EH (cell line): Measurements from ENCODE around the gene CPED1.
"Not testable (repeated sequence)": the region's sequence is repeated elsewhere in the genome, so short reads cannot be mapped to it uniquely, and the experiment has no call there.

Source experiments
- DNase-seq: peaks from one replicate; pipeline ENCODE4 v3.0.0-alpha.2; 2015; ENCODE audit warnings: low read depth

The CPED1 gene

GRCh38 chr7:121041516-121042148 lies 53.1 kb downstream of the CPED1 start:
- DNase-seq, result peak; percentile 66

DNA sequence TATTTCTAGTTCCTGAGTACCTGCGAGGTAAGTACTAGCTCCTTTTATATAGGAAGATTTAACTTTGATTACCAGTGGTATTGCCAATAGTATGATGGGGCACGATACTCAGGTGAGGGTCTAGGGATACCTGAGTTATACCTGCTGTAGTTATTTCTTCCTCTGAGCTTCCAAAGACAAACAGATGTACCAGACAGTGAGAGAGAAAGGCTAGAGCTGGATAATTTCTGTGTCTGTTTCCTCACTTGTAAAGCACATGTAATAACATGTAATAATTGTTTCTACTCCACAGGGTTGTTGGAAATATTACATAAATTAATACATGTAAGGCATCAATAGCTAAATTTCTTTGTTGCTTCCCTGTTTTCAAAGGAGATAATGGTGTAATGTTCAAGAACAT lies 53.7 kb downstream of the CPED1 start:
- no peak for DNase-seq

DNA sequence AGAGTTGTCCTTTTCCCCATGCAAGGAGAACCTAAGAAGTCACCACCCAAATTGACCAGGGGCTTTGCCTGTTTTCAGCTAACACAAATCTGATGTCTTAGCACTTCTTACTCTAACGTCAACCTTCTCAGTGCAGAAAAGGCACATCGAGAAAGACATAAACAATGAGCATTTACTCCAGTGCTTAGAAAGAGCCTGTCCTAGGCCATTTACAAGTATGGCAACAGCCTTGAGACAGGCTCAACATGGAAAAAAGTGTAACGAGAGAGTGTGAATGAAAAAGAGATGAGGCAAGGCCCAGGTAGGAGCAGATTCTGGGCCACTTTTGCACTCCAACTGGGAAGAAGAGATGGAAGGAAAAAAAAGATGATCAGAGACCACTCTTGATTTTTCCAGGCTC lies 54.4 kb downstream of the CPED1 start:
- DNase-seq, result no peak

- DNase-seq, result no peak
Observed at GRCh38 chr7:121043314-121044234, 55.1 kb downstream of the CPED1 start.

- no peak for DNase-seq
Observed at GRCh38 chr7:121045090-121045489, 56.6 kb downstream of the CPED1 start.

- no peak for DNase-seq
Observed at GRCh38 chr7:121046009-121046408, 57.5 kb downstream of the CPED1 start.

DNA sequence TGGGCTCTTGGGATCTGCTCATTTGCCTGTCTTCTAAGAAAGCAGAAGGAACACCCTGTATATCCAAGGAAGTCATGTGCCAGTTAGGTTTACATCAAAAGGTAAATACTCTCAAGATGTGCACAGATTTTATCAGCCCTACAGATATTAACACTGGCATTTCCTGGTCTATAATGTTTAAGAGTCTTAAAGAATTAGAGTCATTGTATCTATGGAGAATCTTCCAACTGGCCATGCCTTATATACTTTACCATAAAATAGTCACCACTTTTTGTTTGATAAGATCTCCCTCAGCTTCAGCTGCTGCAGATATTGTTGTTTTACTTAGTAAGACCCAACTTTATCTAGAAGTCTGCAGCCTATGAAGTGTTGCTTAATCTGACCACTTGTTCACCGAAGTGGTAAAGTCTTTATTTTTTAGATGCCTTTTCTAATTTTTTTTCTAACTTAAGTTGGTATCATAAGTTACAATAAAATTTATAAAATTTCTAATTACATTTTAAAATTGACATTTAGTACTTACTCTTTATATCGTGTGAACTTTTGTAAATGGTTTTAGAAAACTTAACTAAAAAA lies 58.5 kb downstream of the CPED1 start:
- DNase-seq, result peak; percentile 33

DNA sequence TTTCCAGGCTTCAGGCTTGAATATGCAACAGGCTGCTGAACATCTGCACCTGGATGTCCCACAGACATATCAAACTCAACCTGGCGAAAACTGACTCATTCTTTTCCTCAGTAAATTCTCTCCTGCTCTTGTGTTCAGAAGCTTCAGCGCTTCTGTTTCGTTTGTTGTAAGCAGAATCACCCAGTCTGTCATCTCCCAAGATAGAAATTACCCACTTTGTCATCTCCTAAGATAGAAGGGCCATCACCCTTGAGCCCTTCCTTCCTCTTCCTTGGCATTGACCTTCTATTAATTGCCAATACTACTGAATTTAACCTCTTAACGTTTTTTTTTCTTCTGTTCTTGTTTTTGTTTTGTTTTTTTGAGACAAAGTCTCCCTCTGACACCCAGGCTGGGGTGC lies 59.7 kb downstream of the CPED1 start:
- DNase-seq, result no peak

DNA sequence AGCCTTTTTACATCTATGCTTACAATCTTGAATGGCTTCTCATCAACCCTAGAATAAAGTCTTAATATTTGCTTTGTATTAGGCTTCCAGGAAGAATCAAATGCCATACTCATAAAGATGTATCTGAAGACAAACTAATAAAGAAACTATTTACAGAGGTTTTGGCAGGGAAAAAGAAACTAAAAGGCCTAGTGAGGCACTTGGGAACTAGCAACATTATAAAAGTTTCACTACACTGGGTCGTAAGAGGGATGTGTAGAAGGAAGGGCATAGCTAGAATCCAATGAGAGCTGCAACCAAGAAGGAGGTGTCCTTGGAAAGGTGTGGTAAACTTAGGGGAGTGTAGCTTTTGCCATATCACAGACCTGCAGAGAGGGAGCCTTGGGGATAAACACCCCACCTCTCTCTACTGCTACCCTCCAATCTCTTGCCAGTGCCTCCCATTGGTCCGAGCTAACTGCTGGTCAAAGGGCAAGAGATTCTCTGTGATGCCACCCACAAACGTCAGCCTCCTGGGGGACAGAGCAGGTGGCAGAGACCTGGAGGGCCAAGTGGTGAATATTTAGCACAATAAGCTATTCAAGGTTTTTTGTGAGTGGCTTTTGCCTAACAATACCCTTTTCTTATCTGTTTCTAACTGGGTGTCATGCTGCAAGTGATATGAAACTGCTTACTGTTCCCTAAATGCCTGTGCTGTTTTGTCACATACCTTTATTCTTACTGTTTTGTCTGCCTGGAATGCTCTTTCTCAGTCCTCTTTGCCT lies 60.7 kb downstream of the CPED1 start:
- peak; percentile 29 for DNase-seq

DNA sequence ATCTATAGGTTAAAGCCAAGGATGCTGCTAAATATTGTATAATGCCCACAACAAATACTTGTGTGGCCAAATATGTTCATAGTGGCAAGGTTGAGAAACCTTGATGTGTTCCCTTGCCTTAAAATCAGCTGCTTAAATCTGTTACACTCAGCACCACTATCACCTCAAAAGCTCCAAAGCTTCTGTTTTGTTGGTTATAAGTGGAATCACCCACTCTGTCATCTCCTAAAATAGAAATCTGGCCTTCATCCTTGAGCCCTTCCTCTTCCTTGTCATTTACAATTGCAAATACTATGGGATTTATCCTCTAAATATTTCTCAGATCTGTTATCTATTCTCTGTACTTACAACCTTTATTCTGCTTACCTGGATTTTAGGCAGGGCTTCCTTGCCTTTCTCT lies 61.4 kb downstream of the CPED1 start:
- DNase-seq, result no peak

DNA sequence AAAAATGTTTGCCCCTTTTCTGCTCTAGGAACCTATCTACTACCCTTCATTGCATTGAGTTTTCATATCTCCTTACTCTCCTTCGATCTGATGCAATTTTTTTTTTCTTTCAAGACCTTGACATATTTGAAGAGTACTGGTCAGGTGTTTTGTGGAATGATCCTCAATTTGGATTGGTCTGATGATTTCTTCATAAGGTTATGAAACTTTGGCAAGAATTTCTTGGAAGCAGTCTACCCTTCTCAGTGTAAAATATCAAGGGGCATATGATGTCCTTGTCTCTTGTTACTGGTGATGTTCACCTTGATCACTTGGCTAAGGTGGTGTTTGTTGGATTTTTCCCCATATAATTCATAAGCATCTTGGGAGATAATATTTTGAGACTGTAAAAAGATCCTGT lies 64.7 kb downstream of the CPED1 start:
- no peak for DNase-seq

- no peak for DNase-seq
Observed at GRCh38 chr7:121054925-121055324, 66.4 kb downstream of the CPED1 start.

DNA sequence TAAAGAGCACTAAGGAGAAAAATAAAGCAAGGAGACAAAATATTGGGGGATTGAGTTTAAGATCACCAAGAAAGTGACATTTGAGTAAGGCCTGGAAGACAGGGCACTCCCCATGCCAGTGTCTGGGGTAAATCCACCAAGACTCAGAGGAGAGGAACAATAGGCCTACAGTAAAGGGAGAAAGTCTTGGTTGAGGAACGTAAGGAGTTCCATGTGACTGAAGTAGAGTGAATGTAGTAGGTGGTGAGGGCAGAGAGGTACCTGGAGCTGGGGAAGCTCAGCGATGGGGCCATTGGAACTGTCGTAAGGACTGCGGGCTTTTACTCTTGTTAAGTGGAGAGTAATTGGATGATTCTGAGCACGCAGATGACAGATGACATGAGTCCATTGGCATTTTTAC lies 69.4 kb downstream of the CPED1 start:
- DNase-seq, result no peak

GRCh38 chr7:121058975-121059374 lies 70.5 kb downstream of the CPED1 start:
- DNase-seq, result no peak

- not testable (repeated sequence) for DNase-seq
Observed at GRCh38 chr7:121059979-121060509, 71.5 kb downstream of the CPED1 start.

DNA sequence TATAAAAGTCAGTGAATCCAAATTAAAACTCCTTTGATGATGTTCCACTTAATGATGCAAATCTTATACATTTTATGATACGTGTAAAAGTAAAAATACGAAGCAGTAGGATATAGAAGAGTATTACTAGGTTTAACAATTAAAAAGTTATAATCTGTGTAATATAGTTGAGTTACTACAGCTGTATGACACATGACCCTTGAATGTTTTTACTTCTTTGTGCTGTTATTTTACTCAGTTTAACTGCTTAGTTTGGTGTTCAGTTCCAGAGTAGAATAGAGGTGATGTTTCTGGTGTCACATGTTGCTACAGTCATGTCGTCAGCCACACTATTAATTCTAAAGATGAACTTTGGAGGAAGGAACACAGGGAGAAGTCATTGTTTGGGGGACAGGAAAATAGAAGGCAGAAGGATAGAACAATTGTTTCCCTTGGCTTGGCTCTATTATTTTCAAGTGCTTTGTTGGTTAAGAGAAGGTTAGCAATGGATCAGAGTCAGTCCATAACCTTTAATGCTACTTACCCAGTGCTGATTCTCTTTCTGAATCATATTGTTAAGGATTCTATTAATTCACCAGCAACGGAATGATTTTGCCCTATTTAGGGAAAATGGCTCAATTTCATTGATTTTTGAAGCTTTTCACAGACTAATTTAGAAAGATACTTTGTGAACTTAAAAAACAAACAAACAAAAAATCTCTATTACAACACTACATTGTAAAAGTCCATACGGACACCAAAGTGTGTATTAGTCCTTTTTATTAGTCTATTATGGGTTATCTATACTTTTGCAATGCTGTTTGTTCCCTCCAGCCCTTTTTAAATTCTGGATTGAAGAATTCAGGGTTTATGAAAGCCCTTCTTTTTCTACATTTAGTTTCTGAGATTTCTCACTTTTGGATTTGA lies 73.4 kb downstream of the CPED1 start:
- no peak for DNase-seq

- DNase-seq, result no peak
Observed at GRCh38 chr7:121062671-121063279, 74.3 kb downstream of the CPED1 start.

DNA sequence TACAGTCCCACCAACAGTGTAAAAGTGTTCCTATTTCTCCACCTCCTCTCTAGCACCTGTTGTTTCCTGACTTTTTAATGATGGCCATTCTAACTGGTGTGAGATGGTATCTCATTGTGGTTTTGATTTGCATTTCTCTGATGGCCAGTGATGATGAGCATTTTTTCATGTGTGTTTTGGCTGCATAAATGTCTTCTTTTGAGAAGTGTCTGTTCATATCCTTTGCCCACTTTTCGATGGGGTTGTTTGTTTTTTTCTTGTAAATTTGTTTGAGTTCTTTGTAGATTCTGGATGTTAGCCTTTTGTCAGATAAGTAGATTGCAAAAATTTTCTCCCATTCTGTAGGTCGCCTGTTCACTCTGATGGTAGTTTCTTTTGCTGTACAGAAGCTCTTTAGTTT lies 79.2 kb downstream of the CPED1 start:
- DNase-seq, result not testable (repeated sequence)

- DNase-seq, result peak; percentile 50
Observed at GRCh38 chr7:121069346-121070100, 81.0 kb downstream of the CPED1 start.

DNA sequence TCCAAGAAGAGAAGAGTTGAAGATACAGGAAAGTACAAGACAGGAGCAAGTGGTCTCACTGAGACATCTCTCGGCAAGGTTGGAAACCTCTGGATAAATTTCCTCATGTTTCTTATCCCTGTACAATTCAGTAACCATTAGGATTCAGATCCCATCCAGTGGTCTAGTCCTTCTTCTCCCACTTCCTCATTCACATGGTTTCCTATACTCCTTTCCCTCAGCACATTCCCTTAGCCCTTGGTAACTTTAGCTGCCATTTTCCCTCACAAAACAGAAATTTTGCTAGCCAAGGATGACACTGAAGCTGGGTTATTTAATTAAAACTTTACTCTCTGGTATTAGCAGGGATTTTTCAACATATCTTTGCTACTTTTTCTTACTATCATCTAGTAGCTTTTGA lies 82.6 kb downstream of the CPED1 start:
- DNase-seq, result no peak
